GM18907 (cell line): Measurements from ENCODE around the gene CAGE1.

ENCODE experiments used
- ATAC-seq: cut with Tn5 transposase; IDR thresholded peaks from one replicate; pipeline ENCODE4 v1.9.1; 2021; ENCODE audit warnings: mild to moderate bottlenecking, moderate library complexity; ENCODE audit not compliant: unreplicated experiment

CAGE1 gene

GRCh38 chr6:7389451-7390225, at the start of gene CAGE1, which contains the start of gene RIOK1:
CAGE1 (minus strand) TSS chr6:7389742; CDS start chr6:7387173, 2,569 bp downstream.
RIOK1 (plus strand) TSS chr6:7389808; CDS start chr6:7390003, 195 bp downstream.
- peak; percentile 98 for ATAC-seq

- no peak for ATAC-seq
These were observed 49.7 kb upstream of the CAGE1 start for GRCh38 chr6:7439228-7439627.

GRCh38 chr6:7438011-7438410, 48.5 kb upstream of the CAGE1 start:
- ATAC-seq, result no peak

GRCh38 chr6:7434672-7435071, 45.1 kb upstream of the CAGE1 start:
- no peak for ATAC-seq

- no peak for ATAC-seq
These were observed 43.6 kb upstream of the CAGE1 start for GRCh38 chr6:7433121-7433617.

GRCh38 chr6:7432391-7433120, 43.0 kb upstream of the CAGE1 start:
- ATAC-seq, result no peak

GRCh38 chr6:7431674-7432390, 42.3 kb upstream of the CAGE1 start:
- ATAC-seq, result no peak

GRCh38 chr6:7431313-7431673, 41.8 kb upstream of the CAGE1 start:
- ATAC-seq, result no peak

GRCh38 chr6:7426447-7427169, 37.1 kb upstream of the CAGE1 start:
- ATAC-seq, result no peak

- no peak for ATAC-seq
These were observed 36.3 kb upstream of the CAGE1 start for GRCh38 chr6:7425808-7426190.

- ATAC-seq, result no peak
These were observed 35.6 kb upstream of the CAGE1 start for GRCh38 chr6:7424967-7425807.

- no peak for ATAC-seq
These were observed 34.5 kb upstream of the CAGE1 start for GRCh38 chr6:7424058-7424457.

GRCh38 chr6:7421066-7421465, 31.5 kb upstream of the CAGE1 start:
- no peak for ATAC-seq

- no peak for ATAC-seq
These were observed 29.5 kb upstream of the CAGE1 start for GRCh38 chr6:7419065-7419464.

GRCh38 chr6:7418238-7418905, 28.8 kb upstream of the CAGE1 start:
- no peak for ATAC-seq

- ATAC-seq, result no peak
These were observed 28.1 kb upstream of the CAGE1 start for GRCh38 chr6:7417684-7418083.

GRCh38 chr6:7414811-7415210, 25.3 kb upstream of the CAGE1 start:
- ATAC-seq, result no peak

GRCh38 chr6:7413151-7413823, 23.7 kb upstream of the CAGE1 start:
- ATAC-seq, result no peak

- ATAC-seq, result no peak
These were observed 21.8 kb upstream of the CAGE1 start for GRCh38 chr6:7411328-7411727.
